ENCODE results near the gene CLDN4. TPM values are rescaled to one million over a fixed set of nuclear protein-coding genes. Genes with fewer than 3 reads are reported as not detected.

Gene CLDN4
- polyA plus RNA-seq, 1 of the 3 experiments (the other 2 are of a cell fraction) = 5.9 TPM

DNA sequence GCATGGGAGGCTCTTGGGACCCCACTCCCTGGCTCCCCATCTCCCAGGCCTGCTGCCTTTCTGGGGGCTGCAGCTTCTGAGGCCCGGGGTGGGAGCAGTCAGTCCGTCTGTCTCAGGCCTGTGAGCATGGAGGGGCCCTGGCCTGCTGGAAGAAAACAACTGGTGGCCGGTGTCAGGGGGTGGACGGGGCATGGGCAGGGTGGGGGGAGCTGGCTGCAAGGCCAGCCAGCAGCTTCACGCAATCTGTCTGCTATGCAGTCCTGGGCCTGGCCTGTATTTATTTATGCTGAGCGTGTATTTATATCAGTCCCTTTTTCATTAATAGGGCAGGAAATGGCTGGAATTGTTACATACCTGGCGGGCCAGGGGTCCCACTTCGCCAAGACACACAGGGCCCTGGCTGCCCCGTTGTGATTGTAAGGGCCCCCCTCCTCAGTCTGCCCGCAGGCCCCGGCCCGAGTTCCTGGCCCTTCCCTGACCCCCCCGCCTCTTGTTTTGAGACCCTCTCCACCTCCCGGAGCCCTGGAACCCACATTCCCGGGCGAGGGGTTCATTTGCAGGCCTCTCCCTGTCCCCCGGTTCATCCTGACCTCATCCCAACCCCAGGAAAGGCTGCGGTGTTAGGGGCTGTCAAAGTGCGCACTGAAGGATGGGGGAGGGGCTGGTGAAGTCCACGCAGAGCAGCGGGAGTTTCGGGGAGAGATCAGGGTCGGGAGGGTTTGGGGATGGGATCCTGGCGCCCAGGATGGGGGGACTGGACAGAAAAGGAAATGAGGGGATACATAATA, 38.4 kb downstream of the CLDN4 start:
- WGBS (ENCODE audit: low lambda C conversion rate) = 83% methylated on average over 22 of the region's 24 CpGs
- H3F3A ChIP-seq (replicated peaks; ENCODE audit: insufficient read depth) = no peaks in the 10 kb centered on the region
- H3K4me1 ChIP-seq (ENCODE audit: control insufficient read depth in 1 of 2, insufficient read depth in 2 of 2, low read depth in 1 of 2, low read length in 1 of 2) = peaks cover 0 to 50% of the 10 kb centered on the region in 2 experiments; a peak in 1 of 4 replicates
- TF ChIP-seq PBX3 (IDR thresholded peaks at IDR 0.05) = no peak
- no peak for TF ChIP-seq POLR2AphosphoS5 (IDR thresholded peaks at IDR 0.05; ENCODE audit: low read depth, low read length)
- no peak for TF ChIP-seq MAX (IDR thresholded peaks at IDR 0.05; ENCODE audit: low read depth)
- TF ChIP-seq GATA2 (CRISPR knock-in tag; IDR thresholded peaks at IDR 0.05) = no peak
- no peak for TF ChIP-seq YY1 (IDR thresholded peaks at IDR 0.05; ENCODE audit: low read depth)
- TF ChIP-seq EP300 (IDR thresholded peaks at IDR 0.05; ENCODE audit: borderline replicate concordance in 1 of 2, low read depth in 1 of 2, low read length in 1 of 2) = no peak
- no peak for TF ChIP-seq USF1 (IDR thresholded peaks at IDR 0.05; ENCODE audit: borderline replicate concordance, low read depth)
- TF ChIP-seq MXI1 (IDR thresholded peaks at IDR 0.05; ENCODE audit: low read depth, low read length) = no peak
- TF ChIP-seq SIN3A (IDR thresholded peaks at IDR 0.05; ENCODE audit: borderline replicate concordance, low read depth, low read length) = no peak
- no peak for TF ChIP-seq RAD21 (IDR thresholded peaks at IDR 0.05; ENCODE audit: low read length)
- ChIA-PET CTCF (interaction anchor here (0.8 to 5.4 kb wide), 7 partner anchors 152 to 532 kb away, joined by 3 to 57 read pairs (median 4); partner anchors contain the start of genes EIF4H and ELN), POLR2A (interaction anchor here (0.6 to 1.5 kb wide), 2 partner anchors 130 to 158 kb away, joined by 3 read pairs; no protein-coding TSS in a partner anchor)
- H3K9ac ChIP-seq = no peak overlapping the region
- H4K20me1 ChIP-seq (ENCODE audit: insufficient read depth) = no peaks in the 10 kb centered on the region
- no peak overlapping the region for H3K4me2 ChIP-seq
- H3K27me3 ChIP-seq (ENCODE audit: insufficient read depth) = no peaks in the 10 kb centered on the region
- no peak overlapping the region for H2AFZ ChIP-seq (ENCODE audit: low read depth)
- H3K36me3 ChIP-seq (replicated peaks in 1 of 2; ENCODE audit: control insufficient read depth in 1 of 2, insufficient read depth in 2 of 2, low read length in 1 of 2) = no peaks in the 10 kb centered on the region
- peak; percentile 49 for DNase-seq
- no peaks in the 10 kb centered on the region for H3K79me2 ChIP-seq (ENCODE audit: insufficient read depth)
- peak overlapping the region in 1 of 2 experiments; percentile 18; a peak in 1 of 4 replicates for H3K27ac ChIP-seq (ENCODE audit: low read depth in 2 of 2, low read length in 1 of 2)
- H3K4me3 ChIP-seq (ENCODE audit: low read depth in 2 of 2, low read length in 1 of 2) = no peak overlapping the region
- H3K9me3 ChIP-seq = no peaks in the 10 kb centered on the region
- no peaks in the 10 kb centered on the region for H3K9me2 ChIP-seq

- Histone ChIP-seq H2AFZ (ENCODE audit: low read depth) (no peak overlapping the region), H3K4me1 (ENCODE audit: control insufficient read depth in 1 of 2, insufficient read depth in 2 of 2, low read depth in 1 of 2, low read length in 1 of 2) (peaks cover 0 to 48% of the 10 kb centered on the region in 2 experiments; a peak in 1 of 4 replicates), H4K20me1 (ENCODE audit: insufficient read depth) (no peaks in the 10 kb centered on the region), H3K4me3 (ENCODE audit: low read depth in 2 of 2, low read length in 1 of 2) (no peak overlapping the region), H3K27ac (ENCODE audit: low read depth in 2 of 2, low read length in 1 of 2) (peak overlapping the region in 1 of 2 experiments; percentile 18; a peak in 1 of 4 replicates), H3K79me2 (ENCODE audit: insufficient read depth) (no peaks in the 10 kb centered on the region), H3K4me2 (no peak overlapping the region), H3F3A (replicated peaks; ENCODE audit: insufficient read depth) (no peaks in the 10 kb centered on the region), H3K36me3 (replicated peaks in 1 of 2; ENCODE audit: control insufficient read depth in 1 of 2, insufficient read depth in 2 of 2, low read length in 1 of 2) (no peaks in the 10 kb centered on the region), H3K9me3 (no peaks in the 10 kb centered on the region), H3K27me3 (ENCODE audit: insufficient read depth) (no peaks in the 10 kb centered on the region), H3K9ac (no peak overlapping the region), H3K9me2 (no peaks in the 10 kb centered on the region)
- ChIA-PET POLR2A (interaction anchor here (0.6 to 1.5 kb wide), 2 partner anchors 129 to 157 kb away, joined by 3 read pairs; no protein-coding TSS in a partner anchor), CTCF (interaction anchor here (0.7 to 5.4 kb wide), 12 partner anchors 12 to 531 kb away, joined by 3 to 57 read pairs (median 3); partner anchors contain the start of genes EIF4H and ELN)
- DNase-seq = peak; percentile 68
- TF ChIP-seq CHD2 (IDR thresholded peaks at IDR 0.05; ENCODE audit: low read length, partially characterized antibody) (peak; percentile 62), YY1 (IDR thresholded peaks at IDR 0.05; ENCODE audit: low read depth) (no peak), NFIC (IDR thresholded peaks at IDR 0.05; ENCODE audit: borderline replicate concordance) (no peak), GATA2 (CRISPR knock-in tag; IDR thresholded peaks at IDR 0.05) (0 out of 2 replicates have a peak, but pooled peaks have one; percentile 11)
- 69% methylated on average over 13 of the region's 15 CpGs for WGBS (ENCODE audit: low lambda C conversion rate)
These were observed 39.3 kb downstream of the CLDN4 start for GRCh38 chr7:73870041-73870492.
